Measurements from ENCODE around the gene PKNOX2.

- TF ChIP-seq EZH2 (optimal IDR thresholded peaks at IDR 0.05; ENCODE audit: low read depth, low read length) (no peak), CTCF (IDR thresholded peaks at IDR 0.05; ENCODE audit: low read length) (no peak), EZH2phosphoT487 (IDR thresholded peaks at IDR 0.05; ENCODE audit: low read length) (no peak)
Measured at GRCh38 chr11:125221461-125221860, 56.9 kb downstream of the PKNOX2 start.
